Measurements from ENCODE around the gene LRP8. TPM values are rescaled to one million over a fixed set of nuclear protein-coding genes. Genes with fewer than 3 reads are reported as not detected.

Gene LRP8
- total and polyA plus RNA-seq, 2 of the 4 experiments (the other 2 are of a cell fraction): 12.0 to 12.1 TPM

DNA sequence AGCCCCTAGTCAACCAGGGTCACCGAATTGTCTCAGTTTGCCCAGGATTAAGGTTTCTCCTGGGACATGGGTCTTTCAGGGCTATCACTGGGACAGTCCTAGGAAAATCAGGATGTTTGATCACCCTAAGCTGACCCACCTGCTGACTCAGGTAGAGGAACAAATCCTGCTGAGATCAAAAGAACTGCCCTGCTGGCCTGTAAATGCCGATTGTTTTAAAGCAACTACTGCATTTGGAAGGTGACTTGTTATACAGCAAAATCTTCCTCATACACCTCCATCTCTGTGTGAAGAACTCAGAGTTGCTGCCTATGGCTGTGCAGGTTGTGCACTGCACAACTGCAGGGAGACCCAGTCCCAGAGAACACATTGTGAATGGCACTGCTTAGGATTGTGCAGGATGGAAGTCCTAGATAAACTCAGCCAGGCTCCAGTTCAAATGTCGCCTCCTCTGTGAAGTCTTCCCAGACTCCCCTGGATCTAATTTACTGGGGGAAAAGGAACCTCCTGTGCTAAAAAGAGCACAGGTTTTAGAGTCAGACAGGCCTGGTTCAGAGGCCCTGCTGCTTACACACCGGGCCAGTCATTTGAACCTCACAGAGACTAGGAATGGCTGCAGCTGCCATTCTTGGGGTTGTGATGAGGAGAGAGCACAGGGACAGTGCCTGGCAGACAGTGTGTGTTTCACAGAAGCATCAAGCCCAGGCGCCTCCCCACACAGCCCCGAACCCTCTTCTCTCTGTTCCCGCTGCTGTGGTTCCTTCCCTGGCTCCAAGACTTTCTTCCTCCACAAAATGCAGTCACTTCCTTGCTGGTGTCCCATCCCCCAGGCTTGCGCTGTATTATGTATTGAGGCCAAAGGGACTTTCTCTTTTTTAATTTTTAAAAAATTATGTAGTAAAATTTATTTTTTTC, 23.2 kb upstream of the LRP8 start:
- Histone ChIP-seq H2AK9ac (replicated peaks; ENCODE audit: low read depth, low read length, poor library complexity) (no peak overlapping the region), H3K9ac (ENCODE audit: low read depth, low read length) (no peak overlapping the region), H3K4ac (ENCODE audit: low read depth, low read length) (no peak overlapping the region), H3K9me1 (ENCODE audit: insufficient read depth, low read length) (no peaks in the 10 kb centered on the region), H3K4me3 (ENCODE audit: insufficient read depth, low read depth, low read length) (no peak overlapping the region), H3K27me3 (ENCODE audit: control insufficient read depth, insufficient read depth, low read length) (peaks cover 25% of the 10 kb centered on the region), H3K36me3 (ENCODE audit: control insufficient read depth, insufficient read depth, low read length) (no peaks in the 10 kb centered on the region), H3K23ac (ENCODE audit: low read depth, low read length) (no peak overlapping the region), H3K18ac (ENCODE audit: low read depth, low read length) (no peak overlapping the region), H2AFZ (replicated peaks; ENCODE audit: low read length, poor library complexity) (no peak overlapping the region), H3K4me2 (ENCODE audit: low read depth, low read length) (no peak overlapping the region), H3K79me1 (ENCODE audit: low read depth in 1 of 2, low read length in 2 of 2) (no peaks in the 10 kb centered on the region), H2BK20ac (ENCODE audit: low read depth, low read length) (no peak overlapping the region), H4K20me1 (ENCODE audit: insufficient read depth, low read length) (no peaks in the 10 kb centered on the region), H4K8ac (ENCODE audit: low read depth in 2 of 2, low read length in 2 of 2) (no peak overlapping the region), H2BK120ac (ENCODE audit: low read depth, low read length) (no peak overlapping the region), H2BK15ac (ENCODE audit: low read depth, low read length) (no peak overlapping the region), H4K91ac (ENCODE audit: insufficient read depth, low read depth, low read length) (no peak overlapping the region), H2AK5ac (ENCODE audit: low read depth, low read length) (no peak overlapping the region), H3K27ac (ENCODE audit: insufficient read depth, low read length) (no peak overlapping the region), H4K5ac (ENCODE audit: low read depth, low read length) (no peak overlapping the region), H3K4me1 (ENCODE audit: control insufficient read depth, insufficient read depth, low read length) (no peaks in the 10 kb centered on the region), H3K56ac (ENCODE audit: extremely low read depth, insufficient read depth, low read length) (no peak overlapping the region), H3K9me3 (ENCODE audit: control insufficient read depth, insufficient read depth, low read length) (no peaks in the 10 kb centered on the region), H3K14ac (replicated peaks; ENCODE audit: low read depth, low read length) (no peak overlapping the region), H2BK5ac (ENCODE audit: low read depth, low read length, poor library complexity, severe bottlenecking) (no peak overlapping the region)
- BruUV-seq (replicated peaks): no TSS peak
- ChIA-PET CTCF (no interaction called here), POLR2A (ENCODE audit: unreplicated experiment) (no interaction called here)
- intact Hi-C loops (cut with micrococcal nuclease): no loop called here
- dilution Hi-C loops (cut with HindIII; ENCODE audit: low sequenced_read_pairs, unreplicated experiment): no loop called here
- ATAC-seq (ENCODE audit: low read depth): no peak
- no peak for TF ChIP-seq MXI1 (IDR thresholded peaks at IDR 0.05; ENCODE audit: borderline replicate concordance, low read depth, low read length)
- TF ChIP-seq RCOR1 (IDR thresholded peaks at IDR 0.05; ENCODE audit: insufficient replicate concordance, low read length): no peak
- no peak for TF ChIP-seq FOS (IDR thresholded peaks at IDR 0.05; ENCODE audit: low read depth, low read length)
- TF ChIP-seq MAFK (IDR thresholded peaks at IDR 0.05; ENCODE audit: low read depth, low read length): no peak
- no peak for TF ChIP-seq CHD1 (IDR thresholded peaks at IDR 0.05; ENCODE audit: low read depth, low read length)
- no peak for TF ChIP-seq RAD21 (IDR thresholded peaks at IDR 0.05; ENCODE audit: low read length)
- TF ChIP-seq BHLHE40 (IDR thresholded peaks at IDR 0.05; ENCODE audit: low read depth, low read length): no peak
- no peak for TF ChIP-seq CEBPB (IDR thresholded peaks at IDR 0.05; ENCODE audit: low read depth, low read length)
- TF ChIP-seq, protein P1, sequence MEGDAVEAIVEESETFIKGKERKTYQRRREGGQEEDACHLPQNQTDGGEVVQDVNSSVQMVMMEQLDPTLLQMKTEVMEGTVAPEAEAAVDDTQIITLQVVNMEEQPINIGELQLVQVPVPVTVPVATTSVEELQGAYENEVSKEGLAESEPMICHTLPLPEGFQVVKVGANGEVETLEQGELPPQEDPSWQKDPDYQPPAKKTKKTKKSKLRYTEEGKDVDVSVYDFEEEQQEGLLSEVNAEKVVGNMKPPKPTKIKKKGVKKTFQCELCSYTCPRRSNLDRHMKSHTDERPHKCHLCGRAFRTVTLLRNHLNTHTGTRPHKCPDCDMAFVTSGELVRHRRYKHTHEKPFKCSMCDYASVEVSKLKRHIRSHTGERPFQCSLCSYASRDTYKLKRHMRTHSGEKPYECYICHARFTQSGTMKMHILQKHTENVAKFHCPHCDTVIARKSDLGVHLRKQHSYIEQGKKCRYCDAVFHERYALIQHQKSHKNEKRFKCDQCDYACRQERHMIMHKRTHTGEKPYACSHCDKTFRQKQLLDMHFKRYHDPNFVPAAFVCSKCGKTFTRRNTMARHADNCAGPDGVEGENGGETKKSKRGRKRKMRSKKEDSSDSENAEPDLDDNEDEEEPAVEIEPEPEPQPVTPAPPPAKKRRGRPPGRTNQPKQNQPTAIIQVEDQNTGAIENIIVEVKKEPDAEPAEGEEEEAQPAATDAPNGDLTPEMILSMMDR (conservative IDR thresholded peaks at IDR 0.05; ENCODE audit: low read depth, low read length): no peak
- TF ChIP-seq SMC3 (IDR thresholded peaks at IDR 0.05; ENCODE audit: low read depth, low read length): no peak
- no peak for TF ChIP-seq MAZ (IDR thresholded peaks at IDR 0.05; ENCODE audit: borderline replicate concordance, low read depth, low read length)
- no peak for TF ChIP-seq RFX5 (IDR thresholded peaks at IDR 0.05; ENCODE audit: low read depth, low read length)
- DNase-seq: no peak
- 80% methylated on average over 2 of the region's 8 CpGs; no CpG with 5 or more reads in 1 of the 2 experiments for WGBS, 2 experiments (ENCODE audit: extremely low coverage in 2 of 2, insufficient read length in 1 of 2)
- in situ Hi-C loops (cut with MboI; ENCODE audit: low sequenced_read_pairs): no loop called here

All from IMR-90 (cell line).